ENCODE data around the gene TAMALIN.

Gene TAMALIN

GRCh38 chr12:52036587-52037171 lies 29.9 kb downstream of the TAMALIN start:
- ChIA-PET POLR2A (interaction anchor here (0.8 to 4.0 kb wide), 8 partner anchors 10 to 45 kb away, joined by 3 to 21 read pairs (median 9); partner anchors contain the start of genes ATG101, NR4A1 and TAMALIN), CTCF (interaction anchor here (0.7 to 18.9 kb wide), 5 partner anchors 9 to 101 kb away, joined by 3 to 312 read pairs (median 20); partner anchors contain the start of gene NR4A1)
- Histone ChIP-seq H3K27me3 (replicated peaks in 2 of 5; ENCODE audit: control insufficient read depth in 4 of 5, insufficient read depth in 5 of 5, low read length in 4 of 5) (peaks cover 0 to 45% (median 9%) of the 10 kb centered on the region in 5 experiments), H3K4me1 (ENCODE audit: control extremely low read depth in 1 of 4, control insufficient read depth in 4 of 4, insufficient read depth in 4 of 4, low read length in 3 of 4) (peaks cover 0 to 43% (median 32%) of the 10 kb centered on the region in 4 experiments), H3K9me3 (ENCODE audit: control extremely low read depth in 1 of 5, control insufficient read depth in 4 of 5, insufficient read depth in 2 of 5, low read depth in 1 of 5, low read length in 4 of 5) (no peaks in the 10 kb centered on the region), H3K36me3 (ENCODE audit: control insufficient read depth in 4 of 4, insufficient read depth in 4 of 4, low read length in 3 of 4) (no peaks in the 10 kb centered on the region), H3K27ac (ENCODE audit: insufficient read depth in 1 of 2, low read depth in 1 of 2, low read length in 2 of 2, poor library complexity in 1 of 2, severe bottlenecking in 2 of 2) (no peak overlapping the region), H3K4me3 (ENCODE audit: control insufficient read depth in 1 of 7, extremely low read depth in 1 of 7, insufficient read depth in 4 of 7, low read depth in 2 of 7, low read length in 6 of 7) (peak overlapping the region; percentile 23 to 65 (median 35))
- WGBS (ENCODE audit: insufficient coverage): 10% methylated on average over 33 of the region's 53 CpGs
- DNase-seq: peak; percentile 66 to 81 (median 72)

- H3K4me1 ChIP-seq (ENCODE audit: control extremely low read depth in 1 of 4, control insufficient read depth in 4 of 4, insufficient read depth in 4 of 4, low read length in 3 of 4): peaks cover 0 to 47% (median 37%) of the 10 kb centered on the region in 4 experiments
- POLR2A ChIA-PET: interaction anchor here (0.6 to 4.0 kb wide), 11 partner anchors 9 to 44 kb away, joined by 3 to 21 read pairs (median 4); partner anchors contain the start of genes ATG101, NR4A1 and SMIM41
- no peak overlapping the region for H3K27ac ChIP-seq (ENCODE audit: insufficient read depth in 1 of 2, low read depth in 1 of 2, low read length in 2 of 2, poor library complexity in 1 of 2, severe bottlenecking in 2 of 2)
- H3K4me3 ChIP-seq (ENCODE audit: control insufficient read depth in 1 of 7, extremely low read depth in 1 of 7, insufficient read depth in 4 of 7, low read depth in 2 of 7, low read length in 6 of 7): peak overlapping the region in 6 of 7 experiments; percentile 29 to 69 (median 56)
- no peaks in the 10 kb centered on the region for H3K9me3 ChIP-seq (ENCODE audit: control extremely low read depth in 1 of 5, control insufficient read depth in 4 of 5, insufficient read depth in 2 of 5, low read depth in 1 of 5, low read length in 4 of 5)
- CTCF ChIA-PET: interaction anchor here (2.7 to 18.9 kb wide), 4 partner anchors 11 to 45 kb away, joined by 12 to 312 read pairs (median 22); partner anchors contain the start of gene NR4A1
- WGBS (ENCODE audit: insufficient coverage): 2% methylated on average over 52 of the region's 59 CpGs
- DNase-seq: no peak
- peaks cover 0 to 45% (median 9%) of the 10 kb centered on the region in 5 experiments for H3K27me3 ChIP-seq (replicated peaks in 2 of 5; ENCODE audit: control insufficient read depth in 4 of 5, insufficient read depth in 5 of 5, low read length in 4 of 5)
- no peaks in the 10 kb centered on the region for H3K36me3 ChIP-seq (ENCODE audit: control insufficient read depth in 4 of 4, insufficient read depth in 4 of 4, low read length in 3 of 4)
These were observed 30.6 kb downstream of the TAMALIN start for GRCh38 chr12:52037248-52037861.

- no peak for DNase-seq
- peaks cover 0 to 45% (median 9%) of the 10 kb centered on the region in 5 experiments for H3K27me3 ChIP-seq (replicated peaks in 2 of 5; ENCODE audit: control insufficient read depth in 4 of 5, insufficient read depth in 5 of 5, low read length in 4 of 5)
- ChIA-PET CTCF (interaction anchor here (0.7 to 18.9 kb wide), 8 partner anchors 10 to 43 kb away, joined by 3 to 312 read pairs (median 8); partner anchors contain the start of gene NR4A1), POLR2A (interaction anchor here (0.6 to 4.0 kb wide), 6 partner anchors 9 to 27 kb away, joined by 3 to 21 read pairs (median 10); partner anchors contain the start of gene NR4A1)
- no peak overlapping the region for H3K4me3 ChIP-seq (ENCODE audit: control insufficient read depth in 1 of 7, extremely low read depth in 1 of 7, insufficient read depth in 4 of 7, low read depth in 2 of 7, low read length in 6 of 7)
- H3K4me1 ChIP-seq (ENCODE audit: control extremely low read depth in 1 of 4, control insufficient read depth in 4 of 4, insufficient read depth in 4 of 4, low read length in 3 of 4): peaks cover 0 to 41% (median 33%) of the 10 kb centered on the region in 4 experiments
- H3K36me3 ChIP-seq (ENCODE audit: control insufficient read depth in 4 of 4, insufficient read depth in 4 of 4, low read length in 3 of 4): no peaks in the 10 kb centered on the region
- no peak overlapping the region for H3K27ac ChIP-seq (ENCODE audit: insufficient read depth in 1 of 2, low read depth in 1 of 2, low read length in 2 of 2, poor library complexity in 1 of 2, severe bottlenecking in 2 of 2)
- no peaks in the 10 kb centered on the region for H3K9me3 ChIP-seq (ENCODE audit: control extremely low read depth in 1 of 5, control insufficient read depth in 4 of 5, insufficient read depth in 2 of 5, low read depth in 1 of 5, low read length in 4 of 5)
- WGBS (ENCODE audit: insufficient coverage): 87% methylated on average over 6 of the region's 6 CpGs
These were observed 31.7 kb downstream of the TAMALIN start for GRCh38 chr12:52038447-52038846.

- DNase-seq: no peak
- Histone ChIP-seq H3K4me1 (ENCODE audit: control extremely low read depth in 1 of 4, control insufficient read depth in 4 of 4, insufficient read depth in 4 of 4, low read length in 3 of 4) (peaks cover 0 to 38% (median 34%) of the 10 kb centered on the region in 4 experiments), H3K9me3 (ENCODE audit: control extremely low read depth in 1 of 5, control insufficient read depth in 4 of 5, insufficient read depth in 2 of 5, low read depth in 1 of 5, low read length in 4 of 5) (no peaks in the 10 kb centered on the region), H3K27me3 (replicated peaks in 2 of 5; ENCODE audit: control insufficient read depth in 4 of 5, insufficient read depth in 5 of 5, low read length in 4 of 5) (peaks cover 0 to 29% (median 5%) of the 10 kb centered on the region in 5 experiments), H3K4me3 (ENCODE audit: control insufficient read depth in 1 of 7, extremely low read depth in 1 of 7, insufficient read depth in 4 of 7, low read depth in 2 of 7, low read length in 6 of 7) (no peak overlapping the region), H3K36me3 (ENCODE audit: control insufficient read depth in 4 of 4, insufficient read depth in 4 of 4, low read length in 3 of 4) (no peaks in the 10 kb centered on the region), H3K27ac (ENCODE audit: insufficient read depth in 1 of 2, low read depth in 1 of 2, low read length in 2 of 2, poor library complexity in 1 of 2, severe bottlenecking in 2 of 2) (no peak overlapping the region)
- POLR2A ChIA-PET: interaction anchor here (0.9 to 1.7 kb wide), 2 partner anchors 10 to 29 kb away, joined by 3 to 5 read pairs; partner anchors contain the start of genes ATG101 and NR4A1
- 89% methylated on average over 3 of the region's 3 CpGs for whole genome bisulfite sequencing (ENCODE audit: insufficient coverage)
- CTCF ChIA-PET: interaction anchor here (1.4 to 18.9 kb wide), 4 partner anchors 9 to 29 kb away, joined by 4 to 312 read pairs (median 5); partner anchors contain the start of genes ATG101 and NR4A1
These were observed 34.3 kb downstream of the TAMALIN start for GRCh38 chr12:52041035-52041434.

- CTCF ChIA-PET: interaction anchor here (1.4 to 18.9 kb wide), 4 partner anchors 8 to 28 kb away, joined by 4 to 312 read pairs (median 5); partner anchors contain the start of genes ATG101 and NR4A1
- POLR2A ChIA-PET: interaction anchor here (0.6 to 1.7 kb wide), 6 partner anchors 9 to 32 kb away, joined by 3 to 5 read pairs (median 3); partner anchors contain the start of genes ATG101 and NR4A1
- Histone ChIP-seq H3K4me3 (ENCODE audit: control insufficient read depth in 1 of 7, extremely low read depth in 1 of 7, insufficient read depth in 4 of 7, low read depth in 2 of 7, low read length in 6 of 7) (no peak overlapping the region), H3K9me3 (ENCODE audit: control extremely low read depth in 1 of 5, control insufficient read depth in 4 of 5, insufficient read depth in 2 of 5, low read depth in 1 of 5, low read length in 4 of 5) (no peaks in the 10 kb centered on the region), H3K4me1 (ENCODE audit: control extremely low read depth in 1 of 4, control insufficient read depth in 4 of 4, insufficient read depth in 4 of 4, low read length in 3 of 4) (peaks cover 0 to 35% (median 32%) of the 10 kb centered on the region in 4 experiments), H3K27me3 (replicated peaks in 2 of 5; ENCODE audit: control insufficient read depth in 4 of 5, insufficient read depth in 5 of 5, low read length in 4 of 5) (peaks cover 0 to 22% (median 3%) of the 10 kb centered on the region in 5 experiments), H3K27ac (ENCODE audit: insufficient read depth in 1 of 2, low read depth in 1 of 2, low read length in 2 of 2, poor library complexity in 1 of 2, severe bottlenecking in 2 of 2) (no peak overlapping the region), H3K36me3 (ENCODE audit: control insufficient read depth in 4 of 4, insufficient read depth in 4 of 4, low read length in 3 of 4) (no peaks in the 10 kb centered on the region)
- DNase-seq: peak; percentile 73 to 85 (median 84)
- 38% methylated on average over 3 of the region's 6 CpGs for WGBS (ENCODE audit: insufficient coverage)
These were observed 35.0 kb downstream of the TAMALIN start for GRCh38 chr12:52041695-52042123.

GRCh38 chr12:52042706-52043385 lies 36.1 kb downstream of the TAMALIN start:
- Histone ChIP-seq H3K36me3 (ENCODE audit: control insufficient read depth in 4 of 4, insufficient read depth in 4 of 4, low read length in 3 of 4) (no peaks in the 10 kb centered on the region), H3K4me1 (ENCODE audit: control extremely low read depth in 1 of 4, control insufficient read depth in 4 of 4, insufficient read depth in 4 of 4, low read length in 3 of 4) (peaks cover 0 to 28% (median 23%) of the 10 kb centered on the region in 4 experiments), H3K9me3 (ENCODE audit: control extremely low read depth in 1 of 5, control insufficient read depth in 4 of 5, insufficient read depth in 2 of 5, low read depth in 1 of 5, low read length in 4 of 5) (no peaks in the 10 kb centered on the region), H3K4me3 (ENCODE audit: control insufficient read depth in 1 of 7, extremely low read depth in 1 of 7, insufficient read depth in 4 of 7, low read depth in 2 of 7, low read length in 6 of 7) (no peak overlapping the region), H3K27ac (ENCODE audit: insufficient read depth in 1 of 2, low read depth in 1 of 2, low read length in 2 of 2, poor library complexity in 1 of 2, severe bottlenecking in 2 of 2) (no peak overlapping the region), H3K27me3 (replicated peaks in 2 of 5; ENCODE audit: control insufficient read depth in 4 of 5, insufficient read depth in 5 of 5, low read length in 4 of 5) (peaks cover 0 to 13% (median 0%) of the 10 kb centered on the region in 5 experiments)
- ChIA-PET POLR2A (interaction anchor here (0.6 to 1.7 kb wide), 3 partner anchors 8 to 31 kb away, joined by 3 to 5 read pairs (median 4); partner anchors contain the start of gene NR4A1), CTCF (interaction anchor here (0.5 to 18.9 kb wide), 4 partner anchors 14 to 39 kb away, joined by 3 to 312 read pairs (median 4); no protein-coding TSS in a partner anchor)
- WGBS (ENCODE audit: insufficient coverage): 95% methylated on average over 7 of the region's 8 CpGs
- no peak for DNase-seq
